Measurements from ENCODE around the gene PARP8. TPM values are rescaled to one million over a fixed set of nuclear protein-coding genes. Genes with fewer than 3 reads are reported as not detected.
"Not testable (repeated sequence)": the region's sequence is repeated elsewhere in the genome, so short reads cannot be mapped to it uniquely, and the experiment has no call there.

Gene PARP8
- total RNA-seq, 4 donors from 2014 or later: 3.6 to 26.0 (median 6.1) TPM

DNA sequence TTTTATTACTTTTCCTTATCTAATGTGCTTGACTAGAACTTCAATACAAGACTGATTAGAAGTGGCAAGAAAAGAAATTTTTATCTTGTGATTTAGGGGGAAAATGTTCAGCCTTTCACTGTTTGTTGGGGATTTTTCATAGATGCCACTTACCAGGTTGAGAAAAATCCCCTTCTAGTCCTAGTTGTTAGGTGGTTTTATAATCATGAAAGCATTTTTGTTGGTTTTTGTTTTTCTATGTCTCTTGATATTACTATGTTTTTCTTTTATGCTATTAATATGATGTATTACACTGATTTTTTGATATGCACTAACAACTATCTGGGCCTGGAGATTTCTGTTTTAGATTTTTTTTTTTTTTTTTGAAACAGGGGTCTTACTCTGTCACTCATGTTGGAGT, 134.0 kb downstream of the PARP8 start:
- Histone ChIP-seq H3K4me1 (no peaks in the 10 kb centered on the region), H3K27ac (no peak overlapping the region), H3K36me3 (peaks cover 0 to 2% (median 0%) of the 10 kb centered on the region in 4 donors), H3K27me3 (no peaks in the 10 kb centered on the region), H3K9me3 (peaks cover 10 to 11% of the 10 kb centered on the region in 2 donors), H3K4me3 (no peak overlapping the region)
- TF ChIP-seq EP300 (IDR thresholded peaks at IDR 0.05; ENCODE audit: low read depth): no peak
- no peak for TF ChIP-seq POLR2AphosphoS5 (IDR thresholded peaks at IDR 0.05)
- no peak for TF ChIP-seq POLR2A (IDR thresholded peaks at IDR 0.05)
- TF ChIP-seq, protein P1, sequence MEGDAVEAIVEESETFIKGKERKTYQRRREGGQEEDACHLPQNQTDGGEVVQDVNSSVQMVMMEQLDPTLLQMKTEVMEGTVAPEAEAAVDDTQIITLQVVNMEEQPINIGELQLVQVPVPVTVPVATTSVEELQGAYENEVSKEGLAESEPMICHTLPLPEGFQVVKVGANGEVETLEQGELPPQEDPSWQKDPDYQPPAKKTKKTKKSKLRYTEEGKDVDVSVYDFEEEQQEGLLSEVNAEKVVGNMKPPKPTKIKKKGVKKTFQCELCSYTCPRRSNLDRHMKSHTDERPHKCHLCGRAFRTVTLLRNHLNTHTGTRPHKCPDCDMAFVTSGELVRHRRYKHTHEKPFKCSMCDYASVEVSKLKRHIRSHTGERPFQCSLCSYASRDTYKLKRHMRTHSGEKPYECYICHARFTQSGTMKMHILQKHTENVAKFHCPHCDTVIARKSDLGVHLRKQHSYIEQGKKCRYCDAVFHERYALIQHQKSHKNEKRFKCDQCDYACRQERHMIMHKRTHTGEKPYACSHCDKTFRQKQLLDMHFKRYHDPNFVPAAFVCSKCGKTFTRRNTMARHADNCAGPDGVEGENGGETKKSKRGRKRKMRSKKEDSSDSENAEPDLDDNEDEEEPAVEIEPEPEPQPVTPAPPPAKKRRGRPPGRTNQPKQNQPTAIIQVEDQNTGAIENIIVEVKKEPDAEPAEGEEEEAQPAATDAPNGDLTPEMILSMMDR (IDR thresholded peaks at IDR 0.05): no peak
- in situ Hi-C loops (cut with MboI; ENCODE audit: low pct_ligation_motif_present in 1 of 4, low pct_unique_long_range_greater_than_20kb in 1 of 4, low sequenced_read_pairs in 3 of 4): no loop called here
- no peak for DNase-seq
- intact Hi-C loops (cut with DNase I; ENCODE audit: low total_unique reads): no loop called here

DNA sequence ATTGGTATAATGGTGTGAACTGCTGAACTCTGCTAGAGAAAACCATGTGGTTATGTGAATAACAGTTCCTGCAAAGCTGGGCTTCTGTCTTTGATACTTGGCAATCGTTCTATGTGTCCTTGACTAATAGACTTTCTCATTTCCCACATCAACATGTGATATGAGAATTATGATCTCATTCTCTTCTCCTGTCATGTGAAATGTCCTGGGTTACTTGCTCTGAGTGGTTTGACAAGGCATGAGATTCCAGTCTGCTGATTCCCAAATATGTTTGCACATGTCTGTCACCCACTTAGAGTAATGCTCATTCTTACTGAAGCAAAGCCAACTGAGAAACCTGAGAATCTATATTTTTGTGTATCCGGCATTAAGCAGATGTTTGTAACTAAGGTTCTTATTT, 141.2 kb downstream of the PARP8 start:
- Histone ChIP-seq H3K9me3 (peaks cover 6 to 10% of the 10 kb centered on the region in 2 donors), H3K4me3 (no peak overlapping the region), H3K27me3 (no peaks in the 10 kb centered on the region), H3K27ac (no peak overlapping the region), H3K4me1 (no peaks in the 10 kb centered on the region), H3K36me3 (no peaks in the 10 kb centered on the region)
- TF ChIP-seq, protein P1 (IDR thresholded peaks at IDR 0.05): no peak
- TF ChIP-seq POLR2AphosphoS5 (IDR thresholded peaks at IDR 0.05): no peak
- no peak for TF ChIP-seq POLR2A (IDR thresholded peaks at IDR 0.05)
- no peak for TF ChIP-seq EP300 (IDR thresholded peaks at IDR 0.05; ENCODE audit: low read depth)
- DNase-seq: no peak
- 75 to 77% methylated on average over 2 of the region's 2 CpGs for WGBS, 2 donors (ENCODE audit: low coverage in 1 of 2)
- in situ Hi-C loops (cut with MboI; ENCODE audit: low pct_ligation_motif_present in 1 of 4, low pct_unique_long_range_greater_than_20kb in 1 of 4, low sequenced_read_pairs in 3 of 4) (no loop called here), intact Hi-C loops (cut with DNase I; ENCODE audit: low total_unique reads) (no loop called here)

DNA sequence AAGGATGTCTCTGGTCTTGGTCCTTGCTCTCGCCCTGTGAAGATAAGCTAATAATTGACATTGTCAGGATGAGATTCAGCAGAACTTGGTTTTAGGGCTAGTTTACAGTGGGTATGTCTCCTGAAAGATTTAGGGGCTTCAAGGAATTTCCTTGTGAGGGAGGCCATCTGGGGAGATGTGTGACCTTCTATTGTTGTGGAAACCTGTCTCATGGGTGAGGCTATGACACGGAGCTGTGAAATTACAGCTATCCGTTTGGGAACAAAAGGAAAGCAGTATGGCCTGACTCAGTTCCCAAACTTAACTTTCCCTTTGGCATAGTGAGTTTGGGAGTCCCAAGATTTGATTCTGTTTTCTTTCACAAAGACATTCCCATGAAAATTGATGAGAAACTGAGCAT, 142.0 kb downstream of the PARP8 start:
- H3K4me1 ChIP-seq: no peaks in the 10 kb centered on the region
- intact Hi-C loops (cut with DNase I; ENCODE audit: low total_unique reads): no loop called here
- in situ Hi-C loops (cut with MboI; ENCODE audit: low pct_ligation_motif_present in 1 of 4, low pct_unique_long_range_greater_than_20kb in 1 of 4, low sequenced_read_pairs in 3 of 4): no loop called here
- no peak for DNase-seq
- WGBS, 2 donors (ENCODE audit: low coverage in 1 of 2): 89 to 90% methylated on average over 3 of the region's 3 CpGs
- peaks cover 0 to 3% of the 10 kb centered on the region in 2 donors for H3K9me3 ChIP-seq
- H3K4me3 ChIP-seq: no peak overlapping the region
- TF ChIP-seq EP300 (IDR thresholded peaks at IDR 0.05; ENCODE audit: low read depth) (no peak), POLR2AphosphoS5 (IDR thresholded peaks at IDR 0.05) (no peak), POLR2A (IDR thresholded peaks at IDR 0.05) (no peak)
- TF ChIP-seq, protein P1 (IDR thresholded peaks at IDR 0.05): no peak
- H3K36me3 ChIP-seq: no peaks in the 10 kb centered on the region
- H3K27ac ChIP-seq: no peak overlapping the region
- no peaks in the 10 kb centered on the region for H3K27me3 ChIP-seq

DNA sequence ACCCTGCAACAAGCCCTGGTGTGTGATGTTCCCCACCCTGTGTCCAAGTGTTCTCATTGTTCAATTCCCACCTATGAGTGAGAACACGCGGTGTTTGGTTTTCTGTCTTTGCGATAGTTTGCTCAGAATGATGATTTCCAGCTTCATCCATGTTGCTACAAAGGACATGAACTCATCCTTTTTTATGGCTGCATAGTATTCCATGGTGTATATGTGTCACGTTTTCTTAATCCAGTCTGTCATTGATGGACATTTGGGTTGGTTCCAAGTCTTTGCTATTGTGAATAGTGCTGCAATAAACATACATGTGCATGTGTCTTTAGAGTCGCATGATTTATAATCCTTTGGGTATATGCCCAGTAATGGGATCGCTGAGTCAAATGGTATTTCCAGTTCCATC, 145.3 kb downstream of the PARP8 start:
- H3K9me3 ChIP-seq: not testable (repeated sequence)
- intact Hi-C loops (cut with DNase I; ENCODE audit: low total_unique reads): loop anchor here (1.0 kb wide), 1 partner anchor 10 kb away; no protein-coding TSS in a partner anchor

DNA sequence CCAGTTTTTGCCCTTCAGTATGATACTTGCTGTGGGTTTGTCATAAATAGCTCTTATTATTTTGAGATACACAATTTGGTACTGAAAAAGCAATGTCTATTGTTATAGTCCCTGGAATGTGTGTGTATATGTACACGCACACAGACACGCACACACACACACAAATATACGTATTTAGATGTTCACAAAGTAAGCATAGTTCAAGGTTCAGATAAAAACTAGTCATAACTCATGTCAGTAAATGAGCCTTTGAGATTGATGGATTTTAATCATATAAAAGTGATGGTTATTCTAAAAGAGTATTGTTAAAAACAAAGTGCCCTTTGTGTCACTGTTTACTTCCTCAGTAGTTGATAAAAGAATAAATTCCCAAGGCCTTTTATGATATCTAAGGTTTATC, 147.3 kb downstream of the PARP8 start:
- intact Hi-C loops (cut with DNase I; ENCODE audit: low total_unique reads) (no loop called here), in situ Hi-C loops (cut with MboI; ENCODE audit: low pct_ligation_motif_present in 1 of 4, low pct_unique_long_range_greater_than_20kb in 1 of 4, low sequenced_read_pairs in 3 of 4) (no loop called here)
- H3K36me3 ChIP-seq: no peaks in the 10 kb centered on the region

More for the DNA sequence above, 145.3 kb downstream of the PARP8 start:
- H3K4me1 ChIP-seq; DNase-seq; in situ Hi-C loops (cut with MboI; ENCODE audit: low pct_ligation_motif_present in 1 of 4, low pct_unique_long_range_greater_than_20kb in 1 of 4, low sequenced_read_pairs in 3 of 4); H3K36me3 ChIP-seq; H3K4me3 ChIP-seq; H3K27me3 ChIP-seq; H3K27ac ChIP-seq: not testable (repeated sequence)
- WGBS, 2 donors (ENCODE audit: low coverage in 1 of 2): 92 to 100% methylated on average over 2 to 6 of the region's 6 CpGs

More for the DNA sequence above, 147.3 kb downstream of the PARP8 start:
- H3K27me3 ChIP-seq: no peaks in the 10 kb centered on the region
- 83 to 96% methylated on average over 3 of the region's 3 CpGs for WGBS, 2 donors (ENCODE audit: low coverage in 1 of 2)
- no peaks in the 10 kb centered on the region for H3K9me3 ChIP-seq
- H3K27ac ChIP-seq: no peak overlapping the region
- no peak overlapping the region for H3K4me3 ChIP-seq
- TF ChIP-seq, protein P1 (IDR thresholded peaks at IDR 0.05): no peak
- TF ChIP-seq EP300 (IDR thresholded peaks at IDR 0.05; ENCODE audit: low read depth) (no peak), POLR2A (IDR thresholded peaks at IDR 0.05) (no peak), POLR2AphosphoS5 (IDR thresholded peaks at IDR 0.05) (no peak)
- no peaks in the 10 kb centered on the region for H3K4me1 ChIP-seq
- no peak for DNase-seq
